HUES48 (cell line): ENCODE data around the gene RSPO4.

ENCODE experiments used
- H3K27ac ChIP-seq: one replicate; pipeline ENCODE4 v1.7.0; 2013; ENCODE audit warnings: low read depth, low read length, inconsistent platforms
- H3K27me3 ChIP-seq: 2 replicates; pipeline ENCODE4 v1.6.1; 2013; ENCODE audit warnings: mild to moderate bottlenecking, low read length; ENCODE audit not compliant: control insufficient read depth, insufficient read depth
- H3K36me3 ChIP-seq: 2 replicates; pipeline ENCODE4 v1.6.1; 2013; ENCODE audit warnings: low read length; ENCODE audit not compliant: control insufficient read depth, insufficient read depth
- H3K4me1 ChIP-seq: 2 replicates; pipeline ENCODE4 v1.6.1; 2013; ENCODE audit warnings: mild to moderate bottlenecking, low read length; ENCODE audit not compliant: control insufficient read depth, insufficient read depth
- H3K4me3 ChIP-seq: 2 replicates; pipeline ENCODE4 v1.5.1; 2013; ENCODE audit warnings: mild to moderate bottlenecking, low read depth, low read length
- H3K9ac ChIP-seq: 2 replicates; pipeline ENCODE4 v1.6.1; 2013; ENCODE audit warnings: mild to moderate bottlenecking, low read depth, low read length, moderate library complexity
- H3K9me3 ChIP-seq: 2 replicates; pipeline ENCODE4 v1.6.1; 2013; ENCODE audit warnings: low read length; ENCODE audit not compliant: control insufficient read depth, insufficient read depth

Gene RSPO4

GRCh38 chr20:967796-968742 is 34.0 kb downstream of the RSPO4 start:
- H3K27me3 ChIP-seq: no peaks in the 10 kb centered on the region

GRCh38 chr20:965956-966355 is 36.2 kb downstream of the RSPO4 start:
- no peaks in the 10 kb centered on the region for H3K36me3 ChIP-seq
- H3K27me3 ChIP-seq: no peaks in the 10 kb centered on the region
- H3K9ac ChIP-seq: no peak overlapping the region
- no peak overlapping the region for H3K27ac ChIP-seq
- H3K4me3 ChIP-seq: no peak overlapping the region
- H3K9me3 ChIP-seq: no peaks in the 10 kb centered on the region
- H3K4me1 ChIP-seq: no peaks in the 10 kb centered on the region

More at GRCh38 chr20:967796-968742, 34.0 kb downstream of the RSPO4 start:
- no peak overlapping the region for H3K4me3 ChIP-seq
- H3K36me3 ChIP-seq: no peaks in the 10 kb centered on the region
- H3K9ac ChIP-seq: no peak overlapping the region
- no peak overlapping the region for H3K27ac ChIP-seq
- no peaks in the 10 kb centered on the region for H3K4me1 ChIP-seq
- no peaks in the 10 kb centered on the region for H3K9me3 ChIP-seq

DNA sequence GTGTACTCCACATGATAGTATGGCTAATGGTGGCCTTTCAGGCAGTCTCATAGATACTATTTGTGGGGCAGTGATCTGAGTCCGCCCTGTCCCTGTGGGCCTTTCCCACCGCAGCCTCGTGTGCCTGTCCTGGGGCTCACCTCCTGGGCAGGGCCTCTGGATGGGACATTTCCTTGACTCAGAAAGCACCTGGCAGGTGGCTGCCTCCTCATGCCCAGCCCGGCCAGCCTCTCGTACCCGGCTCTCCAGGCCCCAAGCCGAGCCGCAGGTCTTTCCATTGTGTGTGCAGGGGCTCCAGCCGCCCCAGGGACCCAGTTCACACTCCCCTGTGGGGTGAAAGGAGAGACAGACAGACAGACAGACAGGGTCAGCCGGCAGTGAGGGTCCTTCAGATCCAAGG is 38.3 kb downstream of the RSPO4 start:
- H3K27me3 ChIP-seq: no peaks in the 10 kb centered on the region

DNA sequence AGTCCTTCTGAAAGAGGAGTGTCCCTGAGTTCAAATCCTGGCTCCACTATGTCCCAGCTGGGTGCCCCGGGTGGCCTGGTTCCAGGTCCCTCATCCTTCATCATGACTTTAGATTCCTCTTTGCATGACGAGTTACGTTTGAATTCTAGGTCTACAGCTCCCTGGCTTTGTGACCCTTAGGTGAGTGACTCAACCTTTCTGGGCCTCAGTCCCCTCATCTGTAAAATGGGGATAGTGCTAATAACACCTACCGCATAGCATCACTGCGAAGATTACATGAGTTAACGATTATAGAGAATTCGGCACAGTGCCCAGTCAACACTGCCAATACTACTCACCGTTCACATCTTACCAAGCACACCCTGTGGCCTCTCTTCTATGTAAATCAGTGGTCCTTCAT is 39.4 kb downstream of the RSPO4 start:
- Histone ChIP-seq H3K27ac (no peak overlapping the region), H3K9me3 (no peaks in the 10 kb centered on the region), H3K4me1 (no peaks in the 10 kb centered on the region), H3K4me3 (no peak overlapping the region), H3K36me3 (no peaks in the 10 kb centered on the region), H3K27me3 (no peaks in the 10 kb centered on the region), H3K9ac (no peak overlapping the region)

More for the DNA sequence above, 38.3 kb downstream of the RSPO4 start:
- Histone ChIP-seq H3K9me3 (no peaks in the 10 kb centered on the region), H3K4me3 (no peak overlapping the region), H3K9ac (no peak overlapping the region), H3K27ac (no peak overlapping the region), H3K36me3 (no peaks in the 10 kb centered on the region), H3K4me1 (no peaks in the 10 kb centered on the region)

DNA sequence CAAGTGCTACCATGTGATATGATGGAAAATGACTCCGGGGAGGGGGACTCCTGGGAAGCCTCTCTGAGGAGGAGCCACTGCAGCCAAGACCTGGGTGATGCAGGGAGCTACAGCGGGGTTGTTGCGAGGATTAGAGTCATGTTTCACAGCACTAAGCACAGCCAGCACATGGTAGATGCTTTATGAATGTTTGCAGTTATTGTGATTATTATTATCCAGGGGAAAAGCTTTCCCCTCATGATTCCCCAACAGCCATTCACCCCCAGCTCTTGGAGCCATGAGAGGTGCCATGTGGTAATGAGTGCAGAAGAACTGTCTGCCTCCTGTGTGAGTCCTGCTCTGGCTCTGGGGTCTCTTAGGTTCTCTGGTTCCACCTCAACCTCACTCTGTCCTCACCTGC is 39.9 kb downstream of the RSPO4 start:
- no peaks in the 10 kb centered on the region for H3K27me3 ChIP-seq
- no peak overlapping the region for H3K4me3 ChIP-seq
- H3K36me3 ChIP-seq: no peaks in the 10 kb centered on the region
- H3K9me3 ChIP-seq: no peaks in the 10 kb centered on the region
- H3K27ac ChIP-seq: no peak overlapping the region
- H3K9ac ChIP-seq: no peak overlapping the region
- no peaks in the 10 kb centered on the region for H3K4me1 ChIP-seq

- H3K27me3 ChIP-seq: no peaks in the 10 kb centered on the region
- no peak overlapping the region for H3K4me3 ChIP-seq
- H3K4me1 ChIP-seq: no peaks in the 10 kb centered on the region
- H3K9ac ChIP-seq: no peak overlapping the region
- H3K9me3 ChIP-seq: no peaks in the 10 kb centered on the region
- H3K27ac ChIP-seq: no peak overlapping the region
- no peaks in the 10 kb centered on the region for H3K36me3 ChIP-seq
Observed at GRCh38 chr20:961768-962167, 40.3 kb downstream of the RSPO4 start.

DNA sequence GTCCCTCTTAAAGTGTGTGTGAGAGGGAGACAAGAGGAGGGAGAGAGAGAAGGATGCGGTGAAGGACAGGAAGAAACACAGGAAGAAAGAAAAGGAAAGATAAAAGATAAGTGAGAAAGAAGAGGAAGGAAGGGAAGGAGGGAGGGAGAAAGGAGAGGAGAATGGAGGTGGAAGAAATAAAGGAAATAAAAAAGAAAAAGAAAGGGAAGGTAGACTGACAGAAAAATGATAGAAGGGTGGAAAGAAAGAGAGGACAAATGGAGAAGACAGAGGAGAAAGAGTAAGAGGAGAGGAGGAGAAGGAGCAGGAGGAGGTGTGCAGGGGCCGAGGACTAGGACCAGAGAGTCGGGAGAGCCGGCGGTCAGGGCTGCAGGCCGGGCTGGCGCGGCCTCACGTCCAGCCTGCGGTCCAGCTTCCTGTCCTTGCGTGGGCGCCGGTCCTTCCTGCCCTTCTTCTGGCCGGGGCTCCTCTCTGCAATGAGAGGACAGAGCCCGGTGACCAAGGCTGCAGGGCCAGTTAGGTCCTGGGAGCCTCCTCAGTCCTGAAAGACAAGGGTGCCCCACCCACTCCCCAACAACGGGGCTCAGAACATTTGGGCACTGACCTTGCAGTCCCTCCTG is 42.0 kb downstream of the RSPO4 start:
- Histone ChIP-seq H3K36me3 (no peaks in the 10 kb centered on the region), H3K9me3 (no peaks in the 10 kb centered on the region), H3K27me3 (no peaks in the 10 kb centered on the region; the same call in 1 of the 2 replicates), H3K4me1 (no peaks in the 10 kb centered on the region), H3K4me3 (no peak overlapping the region), H3K9ac (no peak overlapping the region), H3K27ac (no peak overlapping the region)

DNA sequence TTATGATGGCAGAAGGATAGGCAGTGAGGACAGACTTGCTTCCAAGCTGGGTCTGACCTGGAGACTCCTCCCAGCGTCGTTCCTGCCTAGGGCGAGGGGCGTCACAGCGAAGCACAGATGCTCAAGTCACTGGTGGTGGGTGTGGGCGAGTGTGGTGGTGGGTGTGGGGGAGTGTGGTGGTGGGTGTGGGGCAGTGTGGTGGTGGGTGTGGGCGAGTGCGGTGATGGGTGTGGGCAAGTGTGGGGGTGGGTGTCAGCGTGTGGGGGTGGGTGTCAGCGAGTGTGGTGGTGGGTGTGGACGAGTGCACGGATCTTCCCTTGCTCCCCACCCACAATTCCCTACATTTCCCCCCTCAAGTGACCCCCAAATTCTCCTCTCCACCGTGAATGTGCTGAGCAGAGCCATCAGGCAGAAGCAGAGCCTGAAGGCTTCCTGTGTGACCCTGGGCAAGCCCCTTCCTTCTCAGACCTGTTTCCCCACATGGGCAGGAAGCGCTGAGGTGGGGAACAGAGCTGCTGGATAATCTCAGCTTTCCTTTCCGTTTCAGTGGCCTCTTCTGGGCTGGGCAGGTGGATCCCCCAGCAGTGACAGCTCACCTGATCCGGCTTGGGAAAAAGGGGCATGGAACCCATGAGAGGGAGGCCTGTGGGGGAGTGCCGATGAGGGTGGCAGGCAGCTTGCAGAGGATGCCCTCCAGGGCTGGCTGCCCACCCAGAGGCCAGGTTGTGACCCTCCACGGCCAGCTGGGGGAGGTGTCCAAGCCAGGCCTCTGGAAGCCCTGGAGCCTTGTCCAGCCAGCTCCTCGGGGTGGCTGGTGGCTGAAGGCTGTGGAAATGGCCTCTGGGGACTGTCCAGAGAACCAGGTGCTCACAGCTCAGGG is 42.9 kb downstream of the RSPO4 start:
- Histone ChIP-seq H3K4me3 (no peak overlapping the region), H3K36me3 (no peaks in the 10 kb centered on the region), H3K27me3 (no peaks in the 10 kb centered on the region; the same call in 1 of the 2 replicates), H3K27ac (no peak overlapping the region), H3K4me1 (no peaks in the 10 kb centered on the region), H3K9ac (no peak overlapping the region), H3K9me3 (no peaks in the 10 kb centered on the region)

GRCh38 chr20:957544-957943 is 44.6 kb downstream of the RSPO4 start:
- Histone ChIP-seq H3K4me1 (no peaks in the 10 kb centered on the region), H3K9me3 (no peaks in the 10 kb centered on the region), H3K27me3 (no peaks in the 10 kb centered on the region; the same call in 1 of the 2 replicates), H3K36me3 (no peaks in the 10 kb centered on the region), H3K9ac (no peak overlapping the region), H3K4me3 (no peak overlapping the region), H3K27ac (no peak overlapping the region)

- Histone ChIP-seq H3K9ac (no peak overlapping the region), H3K36me3 (no peaks in the 10 kb centered on the region)
Observed at GRCh38 chr20:956330-956951, 45.7 kb downstream of the RSPO4 start.

More at GRCh38 chr20:956330-956951, 45.7 kb downstream of the RSPO4 start:
- no peaks in the 10 kb centered on the region for H3K9me3 ChIP-seq
- H3K4me3 ChIP-seq: no peak overlapping the region
- no peak overlapping the region for H3K27ac ChIP-seq
- H3K27me3 ChIP-seq: no peaks in the 10 kb centered on the region; the same call in 1 of the 2 replicates
- H3K4me1 ChIP-seq: no peaks in the 10 kb centered on the region
